Urothelium cell line (cell line): ENCODE measurements around the gene ZFHX3.

Source experiments
- DNase-seq: peaks from one replicate; pipeline ENCODE4 v3.0.0; 2011; ENCODE audit warnings: low spot score, mixed read lengths
- FAIRE-seq: peaks from 2 replicates; lab custom pipeline; 2011; peaks lifted over from hg19 to GRCh38; lab: Jason Lieb, UNC

Gene ZFHX3

DNA sequence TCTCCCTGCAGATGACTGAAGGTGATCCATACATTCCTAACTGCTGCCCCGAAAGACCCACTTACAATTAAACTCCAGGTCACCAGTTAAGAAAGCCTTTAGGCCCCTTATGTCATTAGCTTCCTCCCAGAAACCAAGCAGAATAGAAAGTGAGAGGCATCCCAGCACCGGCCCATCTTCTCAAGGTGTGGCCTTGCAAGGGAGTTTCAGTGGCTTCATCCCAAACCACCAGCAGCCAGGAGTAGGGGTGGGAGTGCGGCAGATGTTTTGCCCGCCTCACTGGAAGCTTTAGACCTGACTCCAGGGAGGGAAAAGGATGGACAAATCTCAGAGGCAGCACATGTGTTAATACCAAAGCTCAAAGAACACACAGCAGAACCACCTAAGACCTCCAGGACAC lies 5.1 kb downstream of the ZFHX3 start:
- FAIRE-seq = no peak
- DNase-seq = no peak

DNA sequence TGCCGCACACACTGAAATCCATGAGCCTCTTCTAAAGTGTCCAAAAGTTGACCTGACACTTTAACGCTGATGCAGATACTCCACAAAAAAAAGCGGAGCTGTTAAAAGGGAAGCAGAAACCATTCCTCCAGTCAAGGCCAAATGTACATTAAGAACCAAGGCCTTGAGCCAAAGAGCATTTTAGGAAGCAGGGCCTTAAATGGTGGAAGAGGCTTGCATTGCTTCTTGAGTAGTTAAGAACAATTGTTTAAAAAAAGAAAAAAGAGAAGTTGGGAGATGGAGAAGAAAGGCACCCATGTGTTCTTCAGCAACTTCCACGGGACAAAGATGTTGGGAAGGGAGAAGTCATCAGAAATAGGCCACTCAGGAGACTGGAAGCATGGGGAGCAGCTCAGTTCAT lies 6.3 kb downstream of the ZFHX3 start:
- no peak for FAIRE-seq
- DNase-seq = no peak

DNA sequence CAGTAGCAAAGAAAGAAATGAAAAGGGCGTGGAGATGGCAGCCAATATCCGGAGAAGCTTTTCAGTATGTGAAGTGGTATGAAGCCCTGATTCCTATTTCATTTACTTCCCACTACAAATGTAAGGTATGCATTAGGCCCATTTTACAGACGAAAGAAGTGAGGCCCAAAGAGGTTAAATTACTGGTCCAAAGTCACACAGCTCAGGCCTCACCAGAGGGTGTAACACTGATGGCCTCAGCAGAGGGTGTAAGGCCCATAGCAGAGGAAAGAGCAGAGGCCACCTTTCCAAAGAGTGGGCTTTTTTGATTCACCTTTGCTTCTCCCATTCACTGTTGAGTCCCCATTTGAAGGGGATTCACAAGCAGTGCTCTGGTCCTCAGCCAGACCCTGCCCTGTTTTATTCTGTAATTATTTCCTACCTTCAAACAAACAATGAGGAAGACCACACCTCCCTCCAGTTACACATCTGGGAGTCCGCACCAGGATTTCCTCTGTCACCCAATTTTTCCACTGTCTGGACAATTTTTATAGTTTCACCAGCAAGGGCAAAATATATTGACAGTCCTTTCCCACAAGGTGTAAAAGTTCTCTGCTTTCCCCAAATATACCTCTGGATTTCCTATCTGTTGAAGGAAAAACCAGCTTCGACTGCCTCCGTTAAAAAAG lies 7.1 kb downstream of the ZFHX3 start:
- FAIRE-seq (no peak), DNase-seq (no peak)

DNA sequence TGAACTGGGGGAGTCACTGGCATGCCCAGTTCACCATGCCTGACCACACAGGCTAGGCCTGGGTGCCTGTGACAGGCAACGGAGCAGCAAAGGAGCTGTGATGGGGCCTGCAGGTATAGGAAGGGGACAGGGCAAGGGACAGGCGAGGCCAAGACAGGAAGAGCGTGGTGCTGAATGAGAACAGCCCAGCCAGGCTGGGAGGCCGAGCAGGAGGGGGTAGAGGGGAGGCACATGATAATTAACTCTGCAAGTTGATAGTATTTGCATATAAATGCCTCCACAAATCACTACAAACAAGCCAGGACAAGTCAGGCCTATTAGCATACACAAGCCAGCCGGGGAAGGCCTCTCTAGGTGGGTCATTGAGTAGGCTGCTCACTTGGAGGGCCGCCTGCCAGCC lies 7.8 kb downstream of the ZFHX3 start:
- DNase-seq = no peak
- FAIRE-seq = no peak

DNA sequence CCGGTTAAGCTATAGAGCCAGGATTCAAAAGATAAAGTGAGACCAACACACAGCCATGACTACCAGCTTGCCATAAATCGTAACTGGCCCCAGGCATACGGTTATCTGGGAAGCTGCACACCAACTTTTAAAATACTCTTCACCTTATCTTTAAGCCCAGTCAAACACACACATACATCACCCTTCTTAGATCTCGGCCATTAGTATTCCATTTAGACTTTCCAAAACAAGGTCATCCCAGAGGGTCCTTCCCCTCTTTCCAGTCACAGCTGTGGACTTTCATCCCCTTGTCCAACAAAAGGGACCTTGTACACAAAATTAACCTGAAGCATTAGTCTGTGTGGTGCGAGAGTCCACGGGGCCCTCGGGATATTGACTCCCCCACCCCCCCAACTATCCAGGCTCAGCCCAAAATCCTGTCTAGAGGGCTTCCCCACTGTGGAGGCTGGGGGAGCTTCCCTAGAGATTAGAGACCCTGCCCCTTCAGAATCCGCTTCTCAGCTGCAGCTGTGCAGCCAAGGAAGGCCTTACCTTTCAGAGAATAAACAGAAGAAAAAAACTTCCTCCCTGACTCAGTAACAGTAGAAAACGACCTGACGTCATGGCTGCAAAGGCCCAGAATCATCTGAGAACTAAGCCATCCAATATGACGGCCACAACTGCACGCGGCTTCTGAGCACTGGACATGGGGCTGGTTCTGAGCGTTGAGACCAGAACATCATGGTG lies 9.9 kb downstream of the ZFHX3 start:
- DNase-seq (no peak), FAIRE-seq (no peak)

DNA sequence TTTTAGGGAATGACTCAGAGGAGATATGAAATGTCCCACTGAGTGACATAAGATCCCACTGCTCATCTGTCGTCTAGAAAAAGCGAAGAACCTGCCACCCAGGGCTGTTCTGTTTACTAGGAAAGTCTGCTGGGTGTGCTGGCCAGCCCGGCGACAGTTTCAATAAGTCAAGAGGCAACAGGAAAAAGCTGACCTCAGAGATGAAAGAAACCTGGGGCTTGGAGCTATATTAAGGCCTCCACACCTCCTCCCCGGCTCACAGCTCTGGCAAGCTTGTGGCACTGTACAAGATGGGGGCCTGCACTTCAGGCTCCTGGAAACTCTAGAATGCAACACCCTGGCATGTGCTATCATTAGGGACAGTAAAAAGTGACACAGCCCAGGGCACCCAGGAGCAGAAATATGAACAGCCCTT lies 10.6 kb downstream of the ZFHX3 start:
- DNase-seq (no peak), FAIRE-seq (no peak)

DNA sequence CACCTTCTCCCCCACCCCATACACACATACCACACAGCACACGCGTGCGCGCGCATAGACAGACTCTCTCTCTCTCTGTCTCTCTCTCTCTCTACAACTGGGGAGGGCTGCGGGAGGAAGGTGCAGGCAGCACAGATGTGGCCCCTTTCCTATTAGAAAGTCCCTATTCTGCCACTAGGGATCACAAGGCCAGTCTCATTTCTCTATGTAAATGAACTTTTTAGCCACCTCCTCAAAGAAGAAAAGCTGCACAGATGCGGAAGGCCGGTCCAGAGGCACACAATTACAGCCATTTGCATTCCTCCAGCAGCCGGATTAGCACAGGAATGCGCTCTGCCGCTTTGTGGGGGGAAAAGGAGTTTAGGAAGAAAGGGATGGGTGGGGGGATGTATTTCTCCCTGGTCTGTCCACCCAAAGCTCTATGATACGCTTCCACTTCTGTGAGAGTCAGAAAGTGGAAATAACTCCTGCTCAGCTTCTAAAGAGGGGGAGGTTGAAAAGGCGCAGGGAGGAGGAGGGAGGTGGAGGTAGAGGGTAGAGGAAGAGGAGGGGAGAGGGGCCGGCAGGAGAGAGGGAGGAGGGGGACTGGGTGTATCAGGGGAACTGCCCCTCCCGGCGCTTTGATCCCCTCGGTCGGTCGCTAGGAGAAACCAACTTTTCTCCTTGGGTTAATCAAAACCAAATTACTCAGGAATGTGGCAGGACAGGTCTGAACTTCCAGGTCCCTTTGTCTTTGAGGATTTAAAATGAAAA lies 11.7 kb downstream of the ZFHX3 start:
- DNase-seq (no peak), FAIRE-seq (no peak)

DNA sequence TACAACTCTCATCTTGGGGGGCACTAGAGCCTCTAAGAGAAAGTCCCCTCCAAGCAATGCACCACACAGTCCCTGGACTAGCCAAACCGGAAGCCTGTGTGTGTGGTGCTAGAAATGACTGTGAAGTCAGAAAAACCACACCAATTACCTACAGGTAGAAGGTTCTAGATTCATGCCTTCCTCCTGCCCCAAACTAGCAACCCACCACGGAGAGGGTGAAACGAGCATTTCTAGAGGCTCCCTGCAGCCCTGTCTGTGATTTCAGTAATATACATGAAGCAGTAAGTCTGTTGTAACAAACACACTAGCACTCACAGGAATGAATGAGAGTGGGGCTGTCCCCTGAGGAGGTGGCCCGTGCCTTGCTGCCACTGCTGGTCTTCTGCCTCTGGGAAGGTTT lies 13.6 kb downstream of the ZFHX3 start:
- no peak for FAIRE-seq
- DNase-seq = no peak

DNA sequence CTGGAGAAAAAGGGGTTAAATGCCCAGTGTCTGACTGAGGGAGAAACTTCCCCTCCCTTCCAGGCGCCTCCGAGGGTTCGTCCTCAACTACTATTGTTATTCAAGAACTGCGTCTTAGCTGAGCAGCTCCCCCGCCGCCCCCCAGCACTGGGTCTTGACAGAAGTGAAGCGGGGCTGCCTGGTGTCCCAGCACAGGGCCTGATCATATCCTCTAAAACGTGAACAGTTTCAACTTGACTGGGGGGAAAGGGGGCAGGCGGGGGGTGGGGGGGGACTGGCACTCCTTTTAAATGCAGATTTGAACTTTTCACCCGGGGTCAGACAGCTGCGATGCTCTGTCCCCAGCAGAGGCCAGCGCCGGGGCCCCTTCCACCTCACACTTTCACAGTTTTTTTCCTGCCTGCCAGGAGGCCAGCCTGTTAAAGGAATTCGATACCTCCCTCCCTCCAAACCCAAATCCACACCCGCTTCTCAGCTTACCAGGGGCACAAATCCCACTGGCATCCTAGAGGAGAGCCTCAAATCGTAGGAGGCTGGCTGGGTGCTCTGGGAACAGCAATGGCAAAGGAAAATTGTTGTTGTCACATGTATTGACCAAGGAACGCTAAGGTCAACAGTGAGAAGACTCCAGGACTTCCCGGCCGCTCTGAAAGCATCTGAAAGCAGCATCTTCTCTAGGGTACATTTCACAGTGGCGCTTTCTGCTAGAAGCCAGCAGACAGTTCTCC lies 14.5 kb downstream of the ZFHX3 start:
- FAIRE-seq = no peak
- no peak for DNase-seq

DNA sequence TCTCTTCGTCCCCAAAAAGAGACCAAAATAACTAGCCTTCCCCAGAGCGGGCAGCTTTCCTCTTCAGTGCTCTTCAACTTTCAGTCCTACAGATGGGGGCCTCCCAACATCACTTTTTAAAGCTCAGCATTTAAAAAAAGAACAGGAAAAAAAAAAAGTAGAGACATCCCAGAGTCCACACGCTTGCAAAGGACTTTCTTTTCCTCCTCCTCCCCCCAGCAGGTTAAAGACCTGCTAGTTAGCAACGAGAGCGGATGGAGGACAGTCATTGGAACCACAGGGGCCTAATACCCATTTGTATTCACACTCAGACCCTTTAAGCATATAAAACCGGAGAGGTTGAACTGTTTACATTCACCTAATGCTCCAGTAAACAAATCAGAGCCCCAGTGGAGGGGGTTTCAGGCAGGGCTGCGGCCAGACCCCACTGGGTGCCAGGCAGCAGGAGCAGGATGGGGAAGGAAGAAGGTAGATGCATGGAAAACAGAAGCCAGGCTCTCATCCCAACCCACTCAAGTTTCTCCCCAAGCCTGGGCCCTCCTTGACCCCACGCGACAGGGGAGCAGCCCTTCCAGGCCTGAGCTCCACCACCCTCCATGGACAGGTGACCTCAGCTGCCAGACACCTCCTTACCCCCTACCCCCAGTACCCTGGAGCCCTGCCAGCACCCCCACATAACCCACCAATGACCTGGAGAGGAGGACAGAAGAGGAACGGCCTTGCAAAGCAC lies 15.2 kb downstream of the ZFHX3 start:
- FAIRE-seq (no peak), DNase-seq (no peak)

DNA sequence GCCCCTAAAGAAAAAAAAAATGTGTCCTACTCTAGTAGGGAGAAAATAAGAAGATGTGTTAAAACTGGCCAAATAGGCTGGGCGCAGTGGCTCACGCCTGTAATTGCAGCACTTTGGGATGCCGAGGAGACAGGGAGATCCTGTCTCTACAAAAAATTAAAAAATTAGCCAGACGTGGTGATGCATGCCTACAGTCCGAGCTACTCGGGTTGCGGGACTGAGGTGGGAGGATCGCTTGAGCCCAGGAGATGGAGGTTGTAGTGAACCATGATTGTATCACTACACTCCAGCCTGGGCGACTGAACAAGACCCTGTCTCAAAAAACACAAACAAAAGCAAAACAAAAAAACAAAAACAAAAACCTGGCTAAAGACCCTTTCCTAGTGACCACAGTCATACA lies 15.9 kb downstream of the ZFHX3 start:
- no peak for FAIRE-seq
- no peak for DNase-seq

DNA sequence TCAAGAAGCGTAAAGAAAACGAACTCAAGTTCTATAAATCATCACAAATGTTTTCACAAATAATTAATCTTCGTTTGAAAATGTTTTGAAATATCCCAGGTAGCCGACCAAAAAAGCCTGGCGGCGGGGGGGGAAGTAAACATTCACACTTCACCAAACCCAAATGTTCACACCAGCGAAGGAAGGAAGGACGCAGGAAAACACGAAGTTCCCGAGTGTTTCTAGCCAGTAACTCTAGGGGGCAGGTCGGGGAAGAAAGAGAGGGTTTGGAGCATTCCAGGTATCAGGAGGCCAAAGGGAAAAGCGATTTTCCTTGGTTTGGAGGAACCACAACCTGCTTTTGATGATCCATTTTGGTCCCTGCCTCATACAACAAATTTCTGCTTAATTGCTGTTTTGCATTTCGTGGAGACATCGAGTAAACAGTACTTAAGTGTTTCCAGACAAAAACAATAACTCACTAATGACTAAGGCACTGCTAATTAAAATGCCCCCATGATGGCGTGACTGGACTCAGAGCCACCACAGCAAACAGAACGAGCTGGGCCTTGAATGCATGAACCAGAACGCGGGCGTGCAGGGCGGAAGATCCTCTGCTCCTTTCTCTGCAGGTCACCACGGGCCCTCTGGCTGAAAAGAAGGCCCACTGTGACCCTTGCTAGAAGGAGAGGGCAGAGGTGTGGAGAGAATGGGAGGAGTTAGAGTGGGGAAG lies 16.6 kb downstream of the ZFHX3 start:
- DNase-seq = no peak
- FAIRE-seq = no peak

DNA sequence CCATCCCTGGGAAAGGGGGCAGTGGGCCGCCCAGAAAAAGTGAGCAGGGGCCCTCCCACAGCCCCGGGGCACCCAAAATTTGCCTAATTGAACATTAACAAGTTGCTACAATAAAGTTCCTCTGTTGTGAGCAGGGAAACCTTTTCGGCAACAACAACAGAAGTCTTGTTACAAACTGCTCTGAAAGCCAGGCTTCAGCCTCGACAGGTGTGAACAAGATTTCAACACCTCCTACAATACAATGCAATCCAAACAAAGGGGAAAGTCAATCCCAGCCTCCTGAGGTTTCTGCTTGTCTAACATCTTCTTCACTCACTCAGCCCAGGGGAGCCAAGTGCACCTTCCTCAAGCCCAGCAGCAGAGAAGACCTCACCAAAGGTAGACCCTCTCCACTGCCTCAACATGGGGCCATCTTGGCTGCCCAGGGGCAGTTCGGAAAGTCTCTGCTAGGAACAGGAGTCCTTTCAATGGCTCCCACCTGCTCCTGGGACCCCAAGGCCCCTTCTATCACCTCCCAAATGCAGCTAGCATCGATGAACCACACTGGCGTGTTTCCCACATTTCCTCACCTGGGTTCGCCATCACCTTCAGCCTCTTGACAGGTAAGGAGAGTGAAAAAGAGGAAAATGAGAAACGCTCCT lies 19.1 kb downstream of the ZFHX3 start:
- FAIRE-seq = no peak
- DNase-seq = no peak

DNA sequence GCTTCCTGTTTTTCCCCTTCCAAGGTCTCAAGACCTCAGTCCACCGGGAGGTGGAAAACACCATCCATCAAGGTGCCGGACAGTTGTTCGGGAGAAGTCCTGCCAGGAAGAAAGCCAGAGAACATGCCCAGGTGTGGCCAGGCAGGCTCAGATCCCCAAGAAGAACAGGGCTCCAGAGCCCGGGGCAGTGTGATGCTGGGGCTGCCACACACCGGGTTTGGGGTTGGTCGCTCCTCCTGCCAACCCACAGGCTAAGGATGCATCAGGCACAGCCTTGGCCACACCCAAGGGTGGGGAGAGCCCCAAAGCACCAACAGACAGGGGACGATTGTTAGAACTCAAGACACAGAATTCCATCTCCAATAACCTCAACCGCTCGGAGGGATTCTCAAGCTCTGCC lies 19.7 kb downstream of the ZFHX3 start:
- DNase-seq (no peak), FAIRE-seq (no peak)

DNA sequence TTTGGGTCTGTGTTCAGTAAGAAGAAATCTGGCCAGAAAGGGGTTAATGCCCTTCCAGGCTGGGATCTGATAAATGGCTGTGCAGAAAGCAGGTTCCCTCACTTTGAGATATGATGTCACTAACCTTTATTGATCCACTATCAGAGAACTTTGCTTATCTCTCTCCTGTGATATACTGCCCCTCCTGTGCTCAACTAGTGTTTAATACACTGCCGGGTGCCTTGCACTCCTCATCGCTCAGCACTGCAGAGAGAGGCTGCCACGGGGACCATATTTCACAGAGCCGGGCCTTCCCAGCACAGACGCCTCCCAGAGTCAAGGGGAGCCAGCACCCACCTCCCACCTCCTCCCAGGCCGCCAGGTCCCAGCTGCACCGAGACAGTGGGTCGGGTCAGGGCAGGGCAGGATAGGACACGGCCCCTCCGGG lies 20.2 kb downstream of the ZFHX3 start:
- FAIRE-seq (no peak), DNase-seq (no peak)

DNA sequence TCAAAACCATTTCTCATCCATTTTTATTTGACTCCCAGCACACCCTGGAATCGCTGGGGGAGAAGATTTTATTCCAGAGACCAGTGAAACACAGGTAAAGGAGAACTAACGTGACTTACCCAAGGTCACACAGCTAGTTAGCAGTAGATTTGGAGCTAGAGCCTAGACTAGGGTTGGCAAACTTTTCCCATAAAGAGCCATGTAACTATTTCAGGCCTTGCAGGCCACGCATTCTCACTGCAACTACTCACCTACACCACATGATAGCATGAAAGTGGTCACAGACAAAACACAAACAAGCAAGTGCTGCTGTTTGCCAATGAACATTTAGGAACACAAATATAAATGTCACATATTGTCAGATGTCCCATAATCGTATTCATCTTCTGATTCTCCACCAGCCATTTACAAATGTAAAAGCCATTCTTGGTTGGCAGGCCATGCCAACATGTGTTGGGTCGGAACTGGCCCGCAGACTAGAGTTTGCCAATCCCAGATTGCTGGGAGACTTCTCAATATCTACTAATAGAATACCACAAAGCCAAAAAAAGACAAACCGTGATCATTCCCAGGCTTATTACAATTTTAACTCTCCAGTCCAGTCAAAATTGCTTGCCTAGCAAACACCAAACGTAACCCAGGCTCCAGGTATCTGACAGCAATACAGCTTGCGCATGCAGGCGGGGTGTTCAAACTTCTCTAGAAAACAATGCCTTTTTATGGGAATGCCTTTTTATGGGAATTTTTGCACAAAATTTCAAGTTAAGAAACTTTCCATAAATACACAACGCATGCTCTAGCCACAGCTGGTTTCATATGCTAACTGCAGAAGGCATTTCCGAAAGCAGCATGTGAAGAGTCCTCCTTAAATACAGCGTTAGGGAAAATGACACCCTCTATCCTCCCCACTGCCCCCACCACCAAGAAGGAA lies 20.9 kb downstream of the ZFHX3 start:
- DNase-seq = no peak
- no peak for FAIRE-seq

DNA sequence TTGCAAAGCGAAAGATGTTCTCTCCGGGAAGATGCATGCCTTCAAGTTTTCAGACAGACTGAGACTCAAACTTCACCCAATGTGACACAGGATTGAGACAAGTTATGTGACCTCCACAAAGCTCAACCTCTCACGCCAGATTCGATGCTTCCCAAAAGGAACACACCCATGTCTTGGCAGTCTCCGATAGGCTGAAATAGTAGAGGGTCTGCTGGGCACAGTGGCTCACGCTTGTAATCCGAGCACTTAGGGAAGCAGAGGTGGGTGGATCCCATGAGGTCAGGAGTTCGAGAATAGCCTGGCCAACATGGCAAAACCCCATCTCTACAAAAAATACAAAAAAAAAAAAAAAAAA lies 22.1 kb downstream of the ZFHX3 start:
- no peak for FAIRE-seq
- no peak for DNase-seq

DNA sequence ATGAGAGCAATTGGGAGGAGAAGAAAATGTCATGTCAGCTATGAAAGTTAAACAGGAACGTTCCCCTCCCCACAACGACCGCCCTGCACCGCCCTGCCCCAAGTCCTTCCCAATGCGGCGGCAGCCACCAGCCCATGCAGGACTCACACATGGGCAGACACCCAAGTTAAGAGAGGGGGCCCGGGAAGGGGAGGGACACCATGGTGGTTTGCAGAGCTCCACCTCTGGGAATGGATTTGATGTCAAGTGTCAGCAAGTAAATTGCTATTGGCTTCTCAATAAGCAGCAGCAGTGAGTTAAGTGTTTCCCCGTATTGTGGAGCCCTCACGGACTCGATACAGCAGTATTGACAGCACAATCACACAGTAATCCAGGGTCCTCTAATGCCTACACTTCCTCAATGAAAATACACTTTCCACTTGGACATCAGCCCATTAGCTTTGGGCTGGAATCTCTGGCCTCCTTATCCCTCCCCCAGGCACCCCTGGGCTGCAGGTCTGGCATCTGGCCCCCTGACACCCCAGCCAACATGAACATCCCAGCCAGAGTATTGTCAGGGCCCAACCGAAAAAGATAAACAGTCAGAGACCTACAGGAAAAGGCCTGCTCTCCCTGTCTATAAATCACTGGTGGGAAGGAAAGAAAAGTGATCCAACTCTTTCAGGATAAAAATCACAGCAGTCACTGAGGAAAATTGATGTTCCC lies 22.6 kb downstream of the ZFHX3 start:
- FAIRE-seq (no peak), DNase-seq (no peak)
